ENCODE results near the gene TEP1. TPM values are rescaled to one million over a fixed set of nuclear protein-coding genes. Genes with fewer than 3 reads are reported as not detected.
A peak's percentile ranks its signal among the peaks of the same experiment; 100 is the strongest.

The TEP1 gene
- total RNA-seq, 1 experiment from 2014 or later = 15.8 TPM

GRCh38 chr14:20343862-20344220, 69.5 kb downstream of the TEP1 start:
- Histone ChIP-seq H3K27ac (ENCODE audit: insufficient read length, low read depth, low read length) (no peak overlapping the region), H2AK5ac (ENCODE audit: insufficient read length, low read length) (no peak overlapping the region), H3T11ph (ENCODE audit: low read length) (no peak overlapping the region), H3K4me2 (ENCODE audit: insufficient read depth, insufficient read length, low read length) (peak overlapping the region; percentile 61), H4K91ac (ENCODE audit: insufficient read length, low read depth, low read length) (no peak overlapping the region), H3K4me1 (ENCODE audit: insufficient read depth, low read length) (no peaks in the 10 kb centered on the region), H3K14ac (ENCODE audit: insufficient read depth, low read length) (peak overlapping the region; percentile 68; the same call in 1 of the 2 replicates), H3K56ac (ENCODE audit: insufficient read length, low read depth, low read length) (no peak overlapping the region), H2BK120ac (ENCODE audit: low read depth, low read length, poor library complexity, severe bottlenecking) (no peak overlapping the region), H3K18ac (ENCODE audit: insufficient read length, low read depth, low read length) (peak overlapping the region; percentile 18), H2BK20ac (ENCODE audit: low read depth, low read length, poor library complexity, severe bottlenecking) (no peak overlapping the region), H3K4ac (ENCODE audit: low read depth, low read length) (no peak overlapping the region; the same call in 1 of the 2 replicates), H2BK5ac (ENCODE audit: insufficient read length, low read length) (no peak overlapping the region), H3K27me3 (ENCODE audit: insufficient read depth, low read length) (no peaks in the 10 kb centered on the region), H2AFZ (ENCODE audit: low read length) (no peak overlapping the region), H3K9ac (ENCODE audit: extremely low read depth, insufficient read length, low read length) (peak overlapping the region; percentile 91), H4K5ac (ENCODE audit: insufficient read length, low read depth, low read length) (peak overlapping the region; percentile 4), H4K8ac (replicated peaks; ENCODE audit: insufficient read length, low read depth, low read length) (no peak overlapping the region), H3K79me1 (ENCODE audit: insufficient read depth, low read depth, low read length, poor library complexity, severe bottlenecking) (no peaks in the 10 kb centered on the region), H3K23me2 (ENCODE audit: insufficient read length, low read depth, low read length, poor library complexity, severe bottlenecking) (no peaks in the 10 kb centered on the region), H2BK15ac (ENCODE audit: low read depth, low read length) (no peak overlapping the region), H2BK12ac (ENCODE audit: insufficient read length, low read depth, low read length) (no peak overlapping the region), H4K20me1 (ENCODE audit: control insufficient read depth, insufficient read depth, insufficient read length) (no peaks in the 10 kb centered on the region), H3K79me2 (ENCODE audit: insufficient read depth, low read length) (no peaks in the 10 kb centered on the region), H3K9me3 (ENCODE audit: control insufficient read depth, low read depth, low read length) (no peaks in the 10 kb centered on the region), H3K23ac (ENCODE audit: insufficient read length, low read depth, low read length) (no peak overlapping the region)
- Mint-ChIP-seq H3K4me3 (peak overlapping the region; percentile 88 to 92), H3K36me3 (ENCODE audit: insufficient read depth in 1 of 3, low read depth in 3 of 3) (peaks cover 23 to 38% (median 34%) of the 10 kb centered on the region in 3 experiments), H3K4me1 (peaks cover 4 to 5% of the 10 kb centered on the region in 2 experiments; a peak in 3 of 4 replicates), H3K27me3 (ENCODE audit: low read depth) (peaks cover 2% of the 10 kb centered on the region; the same call in 1 of the 2 replicates), H3K27ac (peak overlapping the region; percentile 98 to 99 (median 99)), H3K9me3 (no peaks in the 10 kb centered on the region)
- TF ChIP-seq CTCF (conservative IDR thresholded peaks at IDR 0.05) = peak; percentile 22; the same call in 1 of the 3 replicates
- WGBS (ENCODE audit: extremely low coverage, insufficient read length, low lambda C conversion rate) = no CpG with 5 or more reads among the region's 3 CpGs
- no peak for DNase-seq
